A549 (cell line): Measurements from ENCODE around the gene PPP2R5C. TPM values are rescaled to one million over a fixed set of nuclear protein-coding genes. Genes with fewer than 3 reads are reported as not detected.

Experiments
- ATAC-seq, 2 experiments: fragments of 200-7000 bp in 1 of 2; fragments of >200 bp in 1 of 2; cut with Nextera tagmentation in 1 of 2; cut with Tn5 transposase in 1 of 2; 3 replicates each; pipeline versions ENCODE4 v1.8.0 to v1.9.1; 2018 to 2020; ENCODE audit warnings: mild to moderate bottlenecking in 1 of 2, moderate library complexity in 1 of 2
- CTCF ChIA-PET: fragments of 300-600 bp; sonication (Branson Sonifier 250); formaldehyde crosslinking; extraction: SDS; loops from one replicate; lab custom pipeline; 2021; ENCODE audit warnings: antibody characterized with exemption, inconsistent platforms; lab: Yijun Ruan, JAX
- POLR2A ChIA-PET: fragments of 350-600 bp; formaldehyde crosslinking; extraction: SDS; loops from one replicate; lab custom pipeline; 2021; ENCODE audit warnings: antibody characterized with exemption, inconsistent platforms; lab: Yijun Ruan, JAX
- DNase-seq, 2 experiments: peaks; one replicate each; pipeline versions ENCODE4 v3.0.0 to v3.0.0-alpha.2; 2011 to 2016; ENCODE audit warnings: low read depth in 1 of 2, low spot score in 1 of 2
- FAIRE-seq: peaks from 2 replicates; lab custom pipeline; 2011; peaks lifted over from hg19 to GRCh38; lab: Jason Lieb, UNC
- H3K27ac ChIP-seq, 2 experiments: fragments of >200 bp; sonication (Bioruptor Twin); formaldehyde crosslinking; 3 replicates each; pipeline ENCODE4 v1.5.1; 2016 to 2017
- H3K4me1 ChIP-seq: fragments of >200 bp; sonication (Bioruptor Twin); formaldehyde crosslinking; 3 replicates; pipeline ENCODE4 v1.6.1; 2016
- H3K4me2 ChIP-seq: fragments of >200 bp; sonication (Bioruptor Twin); formaldehyde crosslinking; 3 replicates; pipeline ENCODE4 v1.6.1; 2016
- H3K4me3 ChIP-seq: fragments of >200 bp; sonication (Bioruptor Twin); formaldehyde crosslinking; 3 replicates; pipeline ENCODE4 v1.5.1; 2016
- H3K9me3 ChIP-seq: fragments of >200 bp; sonication (Bioruptor Twin); formaldehyde crosslinking; 3 replicates; pipeline ENCODE4 v1.6.1; 2016
- ATOH8 ChIP-seq: fragments of 250-450 bp; sonication (Bioruptor Pico); IDR thresholded peaks from 2 replicates; pipeline ENCODE4 v1.5.0; 2020; ENCODE audit warnings: low read depth, mild to moderate bottlenecking, moderate library complexity
- BCL3 ChIP-seq: fragments of >200 bp; sonication (Bioruptor Twin); formaldehyde crosslinking; IDR thresholded peaks from 3 replicates; pipeline ENCODE4 v1.6.1; 2016
- CBX8 ChIP-seq: fragments of 200-600 bp; sonication (generic); IDR thresholded peaks from 2 replicates; pipeline ENCODE4 v1.6.1; 2016
- CEBPB ChIP-seq, 2 experiments: fragments of >200 bp in 1 of 2; sonication (Bioruptor Twin) in 1 of 2; formaldehyde crosslinking in 1 of 2; IDR thresholded peaks; 2 replicates each; pipeline ENCODE4 v1.6.1; 2012 to 2016
- CHD4 ChIP-seq: fragments of 200-600 bp; sonication (generic); IDR thresholded peaks from 2 replicates; pipeline ENCODE4 v1.6.1; 2016; ENCODE audit warnings: antibody characterized with exemption, mild to moderate bottlenecking, borderline replicate concordance
- CTCF ChIP-seq: fragments of >200 bp; sonication (Bioruptor Twin); formaldehyde crosslinking; IDR thresholded peaks from 3 replicates; pipeline ENCODE4 v1.5.1; 2016
- E2F6 ChIP-seq: IDR thresholded peaks from 2 replicates; pipeline ENCODE4 v1.6.1; 2012; ENCODE audit warnings: low read depth, borderline replicate concordance
- EHMT2 ChIP-seq: fragments of 200-600 bp; sonication (generic); IDR thresholded peaks from 2 replicates; pipeline ENCODE4 v1.6.1; 2016; ENCODE audit warnings: antibody characterized with exemption, low read depth, mild to moderate bottlenecking, moderate library complexity
- ESRRA ChIP-seq: fragments of 150-350 bp; IDR thresholded peaks from 2 replicates; pipeline ENCODE4 v1.6.1; 2014; ENCODE audit warnings: mild to moderate bottlenecking, low read length, borderline replicate concordance
- FOSB ChIP-seq: fragments of 250-450 bp; sonication (Bioruptor Pico); IDR thresholded peaks from 2 replicates; pipeline ENCODE4 v1.5.0; 2020; ENCODE audit warnings: mild to moderate bottlenecking, moderate library complexity
- FOSL2 ChIP-seq, 2 experiments: fragments of 450-650 bp in 1 of 2; fragments of >200 bp in 1 of 2; sonication (Bioruptor Twin) in 1 of 2; formaldehyde crosslinking; IDR thresholded peaks; 2 replicates each; pipeline versions ENCODE4 v1.5.0 to v1.6.1; 2016 to 2020; ENCODE audit warnings: mild to moderate bottlenecking in 1 of 2, moderate library complexity in 1 of 2
- FOXS1 ChIP-seq: fragments of 250-450 bp; sonication (Bioruptor Pico); IDR thresholded peaks from 2 replicates; pipeline ENCODE4 v1.5.0; 2020; ENCODE audit warnings: mild to moderate bottlenecking, moderate library complexity
- HDAC2 ChIP-seq: fragments of 200-600 bp; sonication (generic); IDR thresholded peaks from 2 replicates; pipeline ENCODE4 v1.6.1; 2016
- HOXB5 ChIP-seq: fragments of 250-450 bp; sonication (Bioruptor Pico); IDR thresholded peaks from 2 replicates; pipeline ENCODE4 v1.5.0; 2020; ENCODE audit warnings: mild to moderate bottlenecking, moderate library complexity
- JUNB ChIP-seq: fragments of >200 bp; sonication (Bioruptor Twin); formaldehyde crosslinking; IDR thresholded peaks from 2 replicates; pipeline ENCODE4 v1.6.1; 2016
- MAZ ChIP-seq: fragments of 150-350 bp; IDR thresholded peaks from 2 replicates; pipeline ENCODE4 v1.6.1; 2014; ENCODE audit warnings: antibody characterized with exemption, low read depth, low read length, borderline replicate concordance
- NFE2L2 ChIP-seq: fragments of 150-350 bp; conservative IDR thresholded peaks from 2 replicates; pipeline ENCODE4 v1.6.1; 2014; ENCODE audit warnings: low read length
- NR3C1 ChIP-seq: fragments of >200 bp; sonication (Bioruptor Twin); formaldehyde crosslinking; IDR thresholded peaks from 3 replicates; pipeline ENCODE4 v1.6.1; 2017
- RARB ChIP-seq: fragments of 250-450 bp; sonication (Bioruptor Pico); IDR thresholded peaks from 2 replicates; pipeline ENCODE4 v1.8.0; 2021; ENCODE audit warnings: mild to moderate bottlenecking, moderate library complexity
- TFCP2L1 ChIP-seq: fragments of 250-450 bp; sonication (Bioruptor Pico); IDR thresholded peaks from 2 replicates; pipeline ENCODE4 v1.5.0; 2021; ENCODE audit warnings: mild to moderate bottlenecking
- TP53 ChIP-seq: fragments of 250-450 bp; sonication (Bioruptor Pico); IDR thresholded peaks from 2 replicates; pipeline ENCODE4 v1.5.0; 2021; ENCODE audit warnings: mild to moderate bottlenecking, moderate library complexity
- ZC3H11A ChIP-seq: fragments of 450-650 bp; IDR thresholded peaks from 2 replicates; pipeline ENCODE4 v1.6.1; 2014; ENCODE audit warnings: antibody characterized with exemption, mild to moderate bottlenecking
- ZFP36 ChIP-seq: fragments of 450-650 bp; IDR thresholded peaks from 2 replicates; pipeline ENCODE4 v1.6.1; 2014; ENCODE audit warnings: borderline replicate concordance; ENCODE audit not compliant: partially characterized antibody
- WGBS: methylation state at CpG from one replicate; pipeline ENCODE4 v1.1.6; 2017; ENCODE audit errors: missing lambda C conversion rate; 5-methylcytosine and 5-hydroxymethylcytosine counted together
- polyA plus RNA-seq, 4 experiments: library from polyadenylated mRNA; depleted of rRNA in 3 of 4; stranded (reverse); fragments of >200 nt; fragmentation: RNase III in 1 of 4; extraction: RNeasy Plus Mini Kit Qiagen cat#74134 plus additional on column Dnase treatment in 1 of 4; gene quantifications; 2 replicates in 3 of 4; 3 replicates in 1 of 4; pipeline ENCODE4 v1.2.3, GENCODE V29; 2011 to 2017
- TF ChIP-seq, protein P1 (sequence below): IDR thresholded peaks from 2 replicates; pipeline ENCODE4 v1.6.1; 2012

The PPP2R5C gene
- polyA plus RNA-seq, 2 of the 4 experiments (the other 2 are of a cell fraction) = 74.8 to 150 TPM

DNA sequence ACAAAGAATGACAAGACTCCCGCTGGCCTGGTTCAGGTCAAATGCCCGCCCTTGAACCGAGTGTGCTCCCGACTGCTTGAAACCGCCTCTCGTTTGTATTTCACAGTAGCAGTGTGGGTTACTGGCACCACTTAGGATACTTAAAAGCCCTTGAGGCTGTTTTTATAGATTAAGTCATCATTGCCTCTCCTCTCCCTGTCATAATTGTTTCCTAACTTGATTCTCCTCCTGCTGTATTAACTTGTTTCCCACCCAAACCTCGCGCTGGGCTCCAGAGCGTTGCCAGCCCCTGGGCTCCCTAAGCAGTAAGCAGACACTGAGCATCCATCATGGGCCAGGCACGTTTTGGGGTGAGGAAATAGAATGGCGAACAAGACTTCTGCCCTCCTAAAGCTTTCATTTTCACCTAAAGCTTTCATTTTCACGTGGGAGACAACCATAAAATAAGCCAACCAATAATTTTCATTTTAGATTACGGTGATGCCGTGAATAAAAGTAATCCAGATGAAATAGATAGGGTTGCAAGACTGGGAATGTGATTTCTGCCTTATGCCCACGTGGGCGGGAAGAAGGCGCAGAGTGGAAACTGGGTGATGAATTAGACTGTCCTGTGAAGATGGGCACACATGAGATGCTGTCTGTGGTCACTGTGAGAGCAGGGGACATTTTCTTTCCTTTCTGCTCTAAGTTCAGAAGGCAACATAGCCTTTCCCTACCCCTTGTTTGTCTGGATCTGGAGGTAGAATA, 97.5 kb downstream of the PPP2R5C start:
- no peak overlapping the region for H3K4me3 ChIP-seq
- ChIA-PET CTCF (interaction anchor here (1.1 kb wide), 1 partner anchor 9 kb away, joined by 3 read pairs; no protein-coding TSS in a partner anchor), POLR2A (no interaction called here)
- DNase-seq (no peak), ATAC-seq (no peak), FAIRE-seq (no peak)
- H3K4me2 ChIP-seq = no peak overlapping the region
- no peaks in the 10 kb centered on the region for H3K9me3 ChIP-seq
- 89% methylated on average over 17 of the region's 17 CpGs for WGBS
- H3K27ac ChIP-seq = no peak overlapping the region
- H3K4me1 ChIP-seq = 0 out of 3 replicates have a peak, but pooled peaks cover 4% of the 10 kb centered on the region
- TF ChIP-seq FOXS1 (CRISPR knock-in tag) (no peak), CBX8 (no peak), CTCF (no peak), ZFP36 (no peak), MAZ (no peak), ATOH8 (CRISPR knock-in tag) (no peak)
- TF ChIP-seq, protein P1, sequence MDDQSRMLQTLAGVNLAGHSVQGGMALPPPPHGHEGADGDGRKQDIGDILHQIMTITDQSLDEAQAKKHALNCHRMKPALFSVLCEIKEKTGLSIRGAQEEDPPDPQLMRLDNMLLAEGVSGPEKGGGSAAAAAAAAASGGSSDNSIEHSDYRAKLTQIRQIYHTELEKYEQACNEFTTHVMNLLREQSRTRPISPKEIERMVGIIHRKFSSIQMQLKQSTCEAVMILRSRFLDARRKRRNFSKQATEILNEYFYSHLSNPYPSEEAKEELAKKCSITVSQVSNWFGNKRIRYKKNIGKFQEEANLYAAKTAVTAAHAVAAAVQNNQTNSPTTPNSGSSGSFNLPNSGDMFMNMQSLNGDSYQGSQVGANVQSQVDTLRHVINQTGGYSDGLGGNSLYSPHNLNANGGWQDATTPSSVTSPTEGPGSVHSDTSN = no peak

GRCh38 chr14:101859538-101859902, 98.0 kb downstream of the PPP2R5C start:
- POLR2A ChIA-PET = no interaction called here
- Histone ChIP-seq H3K4me2 (no peak overlapping the region), H3K27ac (no peak overlapping the region), H3K9me3 (no peaks in the 10 kb centered on the region), H3K4me3 (no peak overlapping the region)
- ATAC-seq (no peak), FAIRE-seq (no peak), DNase-seq (no peak)
- 87% methylated on average over 2 of the region's 2 CpGs for WGBS
- no peak for TF ChIP-seq CBX8
- TF ChIP-seq, all 56 proteins: peak for 0
- CTCF ChIA-PET = interaction anchor here (1.1 to 1.6 kb wide), 2 partner anchors 10 to 18 kb away, joined by 3 to 4 read pairs; no protein-coding TSS in a partner anchor
- 0 out of 3 replicates have a peak, but pooled peaks cover 4% of the 10 kb centered on the region for H3K4me1 ChIP-seq

DNA sequence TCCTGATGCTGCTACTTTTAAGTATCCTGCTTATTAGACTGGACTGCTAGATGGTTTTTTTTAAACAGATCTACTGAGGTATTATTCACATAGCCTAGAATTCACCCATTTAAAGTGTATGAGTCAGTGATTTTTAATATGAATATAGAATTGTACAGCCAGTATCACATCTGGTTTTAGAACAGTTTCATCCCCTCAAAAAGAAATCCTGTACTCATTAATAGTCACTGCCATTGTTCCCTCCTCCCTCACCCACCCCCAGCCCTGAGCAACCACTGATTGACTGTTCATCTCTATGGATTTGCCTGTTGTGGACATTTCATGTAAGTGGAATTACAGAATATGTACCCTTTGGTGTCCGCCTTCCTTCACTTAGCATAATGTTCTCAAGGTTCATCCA, 98.4 kb downstream of the PPP2R5C start:
- CTCF ChIA-PET = interaction anchor here (1.1 to 1.6 kb wide), 2 partner anchors 10 to 19 kb away, joined by 3 to 4 read pairs; no protein-coding TSS in a partner anchor
- ATAC-seq (no peak), FAIRE-seq (no peak), DNase-seq (no peak)
- H3K4me1 ChIP-seq = 0 out of 3 replicates have a peak, but pooled peaks cover 4% of the 10 kb centered on the region
- H3K9me3 ChIP-seq = no peaks in the 10 kb centered on the region
- H3K27ac ChIP-seq = no peak overlapping the region
- 97% methylated on average over 1 of the region's 1 CpG for WGBS
- H3K4me3 ChIP-seq = no peak overlapping the region
- POLR2A ChIA-PET = no interaction called here
- H3K4me2 ChIP-seq = no peak overlapping the region
- TF ChIP-seq MAZ = no peak

DNA sequence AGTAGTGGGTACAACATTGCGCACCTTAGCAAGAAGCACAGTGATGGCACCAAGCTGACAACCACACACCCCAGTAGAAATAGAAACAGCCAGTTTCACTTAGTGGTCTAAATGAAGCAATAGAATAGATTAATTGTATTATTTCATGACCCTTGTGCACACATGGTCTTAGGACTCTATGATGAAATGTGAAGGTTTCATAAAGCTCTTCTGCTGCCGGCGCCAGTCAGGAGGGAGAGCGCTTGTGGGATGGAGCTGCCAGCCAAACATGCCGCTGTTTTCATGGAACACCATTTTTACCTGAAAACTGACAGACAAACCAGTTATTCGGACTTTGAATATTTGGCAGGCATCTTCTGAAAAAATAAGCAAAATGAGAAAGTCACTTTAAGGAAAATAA, 100.0 kb downstream of the PPP2R5C start:
- Histone ChIP-seq H3K27ac (no peak overlapping the region), H3K4me3 (no peak overlapping the region), H3K4me2 (no peak overlapping the region), H3K9me3 (no peaks in the 10 kb centered on the region), H3K4me1 (0 out of 3 replicates have a peak, but pooled peaks cover 4% of the 10 kb centered on the region)
- FAIRE-seq = no peak
- POLR2A ChIA-PET = no interaction called here
- ATAC-seq = no peak
- CTCF ChIA-PET = interaction anchor here (1.4 to 1.6 kb wide), 2 partner anchors 31 to 90 kb away, joined by 3 read pairs; no protein-coding TSS in a partner anchor
- 97% methylated on average over 6 of the region's 6 CpGs for WGBS
- no peak for DNase-seq
- TF ChIP-seq TP53 (CRISPR knock-in tag) (no peak), FOSL2 (IDR thresholded peaks at IDR 0.05) (no peak), FOSL2 (CRISPR knock-in tag; IDR thresholded peaks at IDR 0.05) (no peak), HDAC2 (no peak), RARB (CRISPR knock-in tag) (no peak), FOSB (no peak), ZC3H11A (no peak), CEBPB (IDR thresholded peaks at IDR 0.05) (no peak), NR3C1 (no peak), HOXB5 (no peak), NFE2L2 (no peak), BCL3 (no peak), MAZ (no peak), TFCP2L1 (no peak), EHMT2 (no peak), ESRRA (no peak), CBX8 (no peak), CHD4 (no peak), E2F6 (no peak), JUNB (no peak)
